Measurements from ENCODE around the gene STARD3. TPM values are rescaled to one million over a fixed set of nuclear protein-coding genes. Genes with fewer than 3 reads are reported as not detected.
A peak's percentile ranks its signal among the peaks of the same experiment; 100 is the strongest.
"Not testable (repeated sequence)": the region's sequence is repeated elsewhere in the genome, so short reads cannot be mapped to it uniquely, and the experiment has no call there.

STARD3 gene
- total RNA-seq, result 10 to 100 TPM; 34.7 to 58.1 TPM
- polyA plus RNA-seq, result 10 to 100 TPM; 35.7 to 72.4 TPM
- long read RNA-seq, donor 1, transcript STARD3-201 (15 exons, 2,132 nt), result major isoform, 174 of 300 reads
- long read RNA-seq, donor 1, partial matches to known transcripts, result 49 of 300 reads
- long read RNA-seq, donor 1, other reads (novel, unspliced or antisense), result 71 of 300 reads
- long read RNA-seq, donor 2, transcript STARD3-201 (15 exons, 2,132 nt), result major isoform, 22 of 54 reads
- long read RNA-seq, donor 2, partial matches to known transcripts, result 13 of 54 reads
- long read RNA-seq, donor 2, other reads (novel, unspliced or antisense), result 19 of 54 reads

GRCh38 chr17:39636927-39637736 is at the start of gene STARD3:
Gene STARD3, plus strand, starts transcription at chr17:39637144. Its CDS starts 16,388 bp downstream, at chr17:39653532.
- intact Hi-C loops (cut with DNase I), result loop anchor here (5.0 kb wide), 4 partner anchors 35 to 115 kb away; partner anchors contain the start of gene MIEN1 (in 1 of the 2)
- H3K27ac ChIP-seq (ENCODE audit: low read depth in 1 of 2, low read length in 2 of 2), result peak within 1 kb of the TSS in 1 of 2 donors; percentile 55
- H3K9me3 ChIP-seq (ENCODE audit: control insufficient read depth, low read length), result no peaks in the 10 kb centered on the region
- H3K36me3 ChIP-seq (ENCODE audit: control insufficient read depth in 1 of 2, insufficient read depth in 2 of 2, low read length in 1 of 2), result no peaks in the 10 kb centered on the region
- H3K27me3 ChIP-seq (ENCODE audit: control insufficient read depth in 1 of 2, insufficient read depth in 2 of 2, low read length in 1 of 2), result no peaks in the 10 kb centered on the region
- DNase-seq (peak; percentile 96 to 98), ATAC-seq (ENCODE audit: low FRiP score) (peak; percentile 94)
- 0% methylated on average over 60 to 69 of the region's 69 CpGs for WGBS, 2 donors
- no peaks in the 10 kb centered on the region for H3K4me1 ChIP-seq (ENCODE audit: control insufficient read depth in 1 of 2, insufficient read depth in 2 of 2, low read length in 2 of 2)
- H3K4me3 ChIP-seq (ENCODE audit: low read length in 2 of 2), result peak within 1 kb of the TSS; percentile 78 to 91

GRCh38 chr17:39590180-39590579 is 46.8 kb upstream of the STARD3 start:
- intact Hi-C loops (cut with DNase I); H3K27ac ChIP-seq (ENCODE audit: low read depth in 1 of 2, low read length in 2 of 2); H3K9me3 ChIP-seq (ENCODE audit: control insufficient read depth, low read length); DNase-seq; H3K27me3 ChIP-seq (ENCODE audit: control insufficient read depth in 1 of 2, insufficient read depth in 2 of 2, low read length in 1 of 2); H3K4me1 ChIP-seq (ENCODE audit: control insufficient read depth in 1 of 2, insufficient read depth in 2 of 2, low read length in 2 of 2); H3K36me3 ChIP-seq (ENCODE audit: control insufficient read depth in 1 of 2, insufficient read depth in 2 of 2, low read length in 1 of 2); ATAC-seq (ENCODE audit: low FRiP score); H3K4me3 ChIP-seq (ENCODE audit: low read length in 2 of 2): not testable (repeated sequence)
- WGBS, 2 donors, result 72 to 74% methylated on average over 2 of the region's 2 CpGs

- ATAC-seq (ENCODE audit: low FRiP score) (peak; percentile 50), DNase-seq (no peak)
- Histone ChIP-seq H3K4me3 (ENCODE audit: low read length in 2 of 2) (no peak overlapping the region), H3K27ac (ENCODE audit: low read depth in 1 of 2, low read length in 2 of 2) (no peak overlapping the region), H3K4me1 (ENCODE audit: control insufficient read depth in 1 of 2, insufficient read depth in 2 of 2, low read length in 2 of 2) (no peaks in the 10 kb centered on the region), H3K36me3 (ENCODE audit: control insufficient read depth in 1 of 2, insufficient read depth in 2 of 2, low read length in 1 of 2) (no peaks in the 10 kb centered on the region), H3K9me3 (ENCODE audit: control insufficient read depth, low read length) (no peaks in the 10 kb centered on the region), H3K27me3 (ENCODE audit: control insufficient read depth in 1 of 2, insufficient read depth in 2 of 2, low read length in 1 of 2) (no peaks in the 10 kb centered on the region)
- 1 to 2% methylated on average over 22 of the region's 22 CpGs for WGBS, 2 donors
- intact Hi-C loops (cut with DNase I), result no loop called here
These were observed 44.7 kb upstream of the STARD3 start for GRCh38 chr17:39591958-39592954.

DNA sequence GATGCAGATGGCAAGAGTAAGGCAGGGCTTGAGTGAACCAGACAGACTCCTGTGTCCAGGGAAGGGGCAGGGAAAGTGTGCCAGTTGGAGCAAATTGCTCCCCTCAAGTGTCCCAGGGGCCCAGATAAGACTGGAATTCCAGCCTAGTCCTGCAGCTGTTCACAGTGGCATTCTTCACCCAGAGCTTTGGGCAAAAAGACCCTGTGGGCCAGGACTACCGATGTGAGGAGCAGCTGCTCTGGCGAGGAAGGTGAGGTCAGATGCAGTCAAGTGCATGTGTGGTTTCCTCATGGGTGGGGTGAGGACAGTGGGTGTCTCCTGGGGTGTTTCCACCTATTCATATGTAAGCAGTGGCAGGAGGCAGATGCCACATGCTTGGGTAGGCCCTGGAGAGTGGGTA is 43.6 kb upstream of the STARD3 start:
- intact Hi-C loops (cut with DNase I), result no loop called here
- Histone ChIP-seq H3K4me3 (ENCODE audit: low read length in 2 of 2) (no peak overlapping the region), H3K27ac (ENCODE audit: low read depth in 1 of 2, low read length in 2 of 2) (no peak overlapping the region), H3K27me3 (ENCODE audit: control insufficient read depth in 1 of 2, insufficient read depth in 2 of 2, low read length in 1 of 2) (no peaks in the 10 kb centered on the region), H3K36me3 (ENCODE audit: control insufficient read depth in 1 of 2, insufficient read depth in 2 of 2, low read length in 1 of 2) (no peaks in the 10 kb centered on the region), H3K9me3 (ENCODE audit: control insufficient read depth, low read length) (no peaks in the 10 kb centered on the region), H3K4me1 (ENCODE audit: control insufficient read depth in 1 of 2, insufficient read depth in 2 of 2, low read length in 2 of 2) (no peaks in the 10 kb centered on the region)
- 62 to 81% methylated on average over 2 of the region's 2 CpGs for WGBS, 2 donors
- DNase-seq (no peak), ATAC-seq (ENCODE audit: low FRiP score) (no peak)

GRCh38 chr17:39595294-39595693 is 41.6 kb upstream of the STARD3 start:
- H3K27ac ChIP-seq (ENCODE audit: low read depth in 1 of 2, low read length in 2 of 2), result no peak overlapping the region
- intact Hi-C loops (cut with DNase I), result no loop called here
- no peaks in the 10 kb centered on the region for H3K27me3 ChIP-seq (ENCODE audit: control insufficient read depth in 1 of 2, insufficient read depth in 2 of 2, low read length in 1 of 2)
- no peaks in the 10 kb centered on the region for H3K36me3 ChIP-seq (ENCODE audit: control insufficient read depth in 1 of 2, insufficient read depth in 2 of 2, low read length in 1 of 2)
- H3K9me3 ChIP-seq (ENCODE audit: control insufficient read depth, low read length), result no peaks in the 10 kb centered on the region
- DNase-seq (no peak), ATAC-seq (ENCODE audit: low FRiP score) (no peak)
- WGBS, 2 donors, result 21 to 36% methylated on average over 4 of the region's 4 CpGs
- no peak overlapping the region for H3K4me3 ChIP-seq (ENCODE audit: low read length in 2 of 2)
- no peaks in the 10 kb centered on the region for H3K4me1 ChIP-seq (ENCODE audit: control insufficient read depth in 1 of 2, insufficient read depth in 2 of 2, low read length in 2 of 2)

DNA sequence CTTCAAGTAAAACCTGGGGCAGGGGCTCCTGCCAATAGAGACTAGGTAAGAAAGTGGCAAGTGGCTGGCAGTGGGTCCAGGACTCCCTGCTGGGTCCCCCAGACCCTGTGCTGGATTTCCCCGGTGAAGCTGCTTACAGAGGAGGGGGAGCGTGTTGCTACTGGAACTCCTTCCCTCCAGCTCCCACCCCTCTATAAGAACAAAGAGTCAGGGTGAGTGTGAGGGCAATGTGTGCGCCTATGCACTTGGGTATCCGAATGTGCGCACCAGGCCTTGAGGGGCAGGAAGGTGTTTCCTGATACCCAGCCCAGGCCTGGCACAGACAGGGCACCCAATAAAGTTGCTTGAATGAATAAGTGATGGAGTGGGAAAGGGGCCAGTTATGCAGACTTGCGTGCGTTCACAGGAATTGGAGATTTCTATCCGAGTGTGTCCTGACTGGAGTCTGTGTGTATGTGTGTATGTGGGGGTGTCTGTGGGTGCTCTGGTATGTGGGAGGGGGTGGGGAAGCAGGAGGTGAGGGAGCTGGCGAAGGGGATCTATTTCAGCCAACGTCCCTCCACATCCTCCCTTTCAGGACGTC is 40.9 kb upstream of the STARD3 start:
- WGBS, 2 donors, result 16 to 25% methylated on average over 10 to 11 of the region's 11 CpGs
- no peaks in the 10 kb centered on the region for H3K27me3 ChIP-seq (ENCODE audit: control insufficient read depth in 1 of 2, insufficient read depth in 2 of 2, low read length in 1 of 2)

DNA sequence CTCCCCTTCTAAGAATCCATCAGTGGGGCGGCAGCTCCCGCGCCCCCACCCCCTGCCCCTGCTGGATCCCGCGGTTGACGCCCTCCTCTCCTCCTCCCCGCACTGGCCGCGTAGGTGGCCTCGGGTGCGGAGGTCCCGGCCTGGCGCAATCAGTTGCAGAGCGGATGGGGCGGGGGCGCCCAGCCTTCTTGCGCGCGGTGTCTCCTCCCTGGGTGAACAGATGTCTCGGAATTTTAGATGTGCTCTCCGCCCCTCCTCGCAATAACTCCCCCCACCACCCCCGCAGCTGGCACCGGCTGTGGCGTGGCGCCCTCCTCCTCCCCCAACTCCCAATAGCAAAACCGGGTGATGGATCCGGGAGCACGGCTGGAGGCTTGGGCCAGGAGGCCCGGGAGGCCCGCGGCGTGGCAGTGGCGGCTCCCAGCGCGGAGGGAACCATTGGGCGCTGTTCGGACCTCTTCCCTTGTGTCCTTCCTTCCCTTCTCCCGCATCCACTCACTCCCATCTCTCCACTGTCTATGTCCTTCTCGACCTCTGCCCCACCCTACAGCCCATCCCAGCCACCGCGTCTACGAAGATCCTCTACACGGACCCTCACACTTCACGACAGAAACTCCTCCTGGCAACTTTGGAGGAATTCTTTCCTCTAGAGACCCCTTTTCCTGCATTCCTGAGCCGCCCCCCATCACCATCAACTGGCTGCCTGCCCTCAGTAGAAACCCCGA is 40.2 kb upstream of the STARD3 start:
- DNase-seq, result no peak
- intact Hi-C loops (cut with DNase I), result no loop called here
- Histone ChIP-seq H3K27ac (ENCODE audit: low read depth in 1 of 2, low read length in 2 of 2) (no peak overlapping the region), H3K36me3 (ENCODE audit: control insufficient read depth in 1 of 2, insufficient read depth in 2 of 2, low read length in 1 of 2) (no peaks in the 10 kb centered on the region), H3K4me3 (ENCODE audit: low read length in 2 of 2) (no peak overlapping the region), H3K4me1 (ENCODE audit: control insufficient read depth in 1 of 2, insufficient read depth in 2 of 2, low read length in 2 of 2) (no peaks in the 10 kb centered on the region), H3K27me3 (ENCODE audit: control insufficient read depth in 1 of 2, insufficient read depth in 2 of 2, low read length in 1 of 2) (no peaks in the 10 kb centered on the region), H3K9me3 (ENCODE audit: control insufficient read depth, low read length) (no peaks in the 10 kb centered on the region)
- 3 to 5% methylated on average over 46 to 47 of the region's 47 CpGs for WGBS, 2 donors
- no peak for ATAC-seq (ENCODE audit: low FRiP score)

More for the DNA sequence above, 40.9 kb upstream of the STARD3 start:
- no peak for ATAC-seq (ENCODE audit: low FRiP score)
- no peak overlapping the region for H3K27ac ChIP-seq (ENCODE audit: low read depth in 1 of 2, low read length in 2 of 2)
- H3K4me3 ChIP-seq (ENCODE audit: low read length in 2 of 2), result no peak overlapping the region
- H3K9me3 ChIP-seq (ENCODE audit: control insufficient read depth, low read length), result no peaks in the 10 kb centered on the region
- H3K36me3 ChIP-seq (ENCODE audit: control insufficient read depth in 1 of 2, insufficient read depth in 2 of 2, low read length in 1 of 2), result no peaks in the 10 kb centered on the region
- intact Hi-C loops (cut with DNase I), result no loop called here
- no peaks in the 10 kb centered on the region for H3K4me1 ChIP-seq (ENCODE audit: control insufficient read depth in 1 of 2, insufficient read depth in 2 of 2, low read length in 2 of 2)
- DNase-seq, result no peak
